ENCODE data around the gene FRMD1.

Gene FRMD1

GRCh38 chr6:168054765-168055560 lies 24.0 kb downstream of the FRMD1 start:
- no peak for DNase-seq (ENCODE audit: low spot score)

- DNase-seq (ENCODE audit: low spot score): no peak
These were observed 25.0 kb downstream of the FRMD1 start for GRCh38 chr6:168053957-168054471.

GRCh38 chr6:168053086-168053956 lies 25.7 kb downstream of the FRMD1 start:
- no peak for DNase-seq (ENCODE audit: low spot score)

- no peak for DNase-seq (ENCODE audit: low spot score)
These were observed 26.6 kb downstream of the FRMD1 start for GRCh38 chr6:168052291-168052891.

GRCh38 chr6:168051648-168052047 lies 27.4 kb downstream of the FRMD1 start:
- DNase-seq (ENCODE audit: low spot score): no peak

- no peak for DNase-seq (ENCODE audit: low spot score)
These were observed 28.0 kb downstream of the FRMD1 start for GRCh38 chr6:168050881-168051586.

- no peak for DNase-seq (ENCODE audit: low spot score)
These were observed 28.7 kb downstream of the FRMD1 start for GRCh38 chr6:168050225-168050880.

GRCh38 chr6:168049706-168050224 lies 29.2 kb downstream of the FRMD1 start:
- DNase-seq (ENCODE audit: low spot score): no peak

GRCh38 chr6:168049277-168049676 lies 29.7 kb downstream of the FRMD1 start:
- DNase-seq (ENCODE audit: low spot score): no peak

GRCh38 chr6:168048724-168049025 lies 30.3 kb downstream of the FRMD1 start:
- DNase-seq (ENCODE audit: low spot score): no peak

- DNase-seq (ENCODE audit: low spot score): no peak
These were observed 30.9 kb downstream of the FRMD1 start for GRCh38 chr6:168047841-168048723.

- no peak for DNase-seq (ENCODE audit: low spot score)
These were observed 32.3 kb downstream of the FRMD1 start for GRCh38 chr6:168046696-168047095.

GRCh38 chr6:168045706-168046620 lies 33.0 kb downstream of the FRMD1 start:
- DNase-seq (ENCODE audit: low spot score): no peak

- DNase-seq (ENCODE audit: low spot score): no peak
These were observed 33.8 kb downstream of the FRMD1 start for GRCh38 chr6:168045141-168045691.

- no peak for DNase-seq (ENCODE audit: low spot score)
These were observed 34.4 kb downstream of the FRMD1 start for GRCh38 chr6:168044521-168045130.

GRCh38 chr6:168043848-168044415 lies 35.1 kb downstream of the FRMD1 start:
- DNase-seq (ENCODE audit: low spot score): no peak

GRCh38 chr6:168043193-168043847 lies 35.7 kb downstream of the FRMD1 start:
- DNase-seq (ENCODE audit: low spot score): no peak
